ENCODE results near the gene BUB1B.

DNA sequence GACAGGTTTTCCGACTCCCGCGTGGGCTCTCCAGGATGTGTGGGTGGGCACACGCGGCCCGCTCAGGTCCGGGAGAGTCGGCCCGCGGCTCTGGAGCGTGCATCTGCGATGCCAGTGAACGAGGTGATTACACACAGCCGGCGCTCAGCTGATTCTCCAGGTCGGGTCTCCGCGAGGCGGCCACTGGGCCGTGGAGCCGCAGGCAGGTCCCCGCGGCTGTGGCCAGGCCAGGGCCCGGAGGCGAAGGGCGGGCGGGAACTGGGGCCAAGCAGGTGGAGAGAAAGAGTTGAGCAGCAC, 91.2 kb downstream of the BUB1B start:
- TF ChIP-seq, protein P1, sequence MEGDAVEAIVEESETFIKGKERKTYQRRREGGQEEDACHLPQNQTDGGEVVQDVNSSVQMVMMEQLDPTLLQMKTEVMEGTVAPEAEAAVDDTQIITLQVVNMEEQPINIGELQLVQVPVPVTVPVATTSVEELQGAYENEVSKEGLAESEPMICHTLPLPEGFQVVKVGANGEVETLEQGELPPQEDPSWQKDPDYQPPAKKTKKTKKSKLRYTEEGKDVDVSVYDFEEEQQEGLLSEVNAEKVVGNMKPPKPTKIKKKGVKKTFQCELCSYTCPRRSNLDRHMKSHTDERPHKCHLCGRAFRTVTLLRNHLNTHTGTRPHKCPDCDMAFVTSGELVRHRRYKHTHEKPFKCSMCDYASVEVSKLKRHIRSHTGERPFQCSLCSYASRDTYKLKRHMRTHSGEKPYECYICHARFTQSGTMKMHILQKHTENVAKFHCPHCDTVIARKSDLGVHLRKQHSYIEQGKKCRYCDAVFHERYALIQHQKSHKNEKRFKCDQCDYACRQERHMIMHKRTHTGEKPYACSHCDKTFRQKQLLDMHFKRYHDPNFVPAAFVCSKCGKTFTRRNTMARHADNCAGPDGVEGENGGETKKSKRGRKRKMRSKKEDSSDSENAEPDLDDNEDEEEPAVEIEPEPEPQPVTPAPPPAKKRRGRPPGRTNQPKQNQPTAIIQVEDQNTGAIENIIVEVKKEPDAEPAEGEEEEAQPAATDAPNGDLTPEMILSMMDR (IDR thresholded peaks at IDR 0.05; ENCODE audit: borderline replicate concordance, extremely low read depth, low read length, poor library complexity, severe bottlenecking), result no peak
- no peak for TF ChIP-seq EZH2 (IDR thresholded peaks at IDR 0.05; ENCODE audit: borderline replicate concordance, low read depth, low read length, severe bottlenecking)
